Liver (tissue), 10 donors: ENCODE results near the gene RASGRF2. TPM values are rescaled to one million over a fixed set of nuclear protein-coding genes. Genes with fewer than 3 reads are reported as not detected.
"Not testable (repeated sequence)": the region's sequence is repeated elsewhere in the genome, so short reads cannot be mapped to it uniquely, and the experiment has no call there.

Experiments used
- DNase-seq: peaks from one replicate; pipeline ENCODE4 v3.0.0-alpha.2; 2017; ENCODE audit warnings: low spot score
- H3K27ac ChIP-seq, 2 donors: one replicate each; pipeline ENCODE4 v1.7.0; 2013; ENCODE audit warnings: inconsistent platforms in 2 of 2, low read length in 2 of 2, control low read depth in 1 of 2, low read depth in 1 of 2, mild to moderate bottlenecking in 1 of 2
- H3K27me3 ChIP-seq, 4 donors: one replicate each; pipeline versions ENCODE4 v1.6.1 to v1.7.0; 2013; ENCODE audit warnings: low read length in 3 of 4, inconsistent platforms in 1 of 4, mild to moderate bottlenecking in 1 of 4, moderate library complexity in 1 of 4; ENCODE audit not compliant: control insufficient read depth in 4 of 4, insufficient read depth in 4 of 4
- H3K36me3 ChIP-seq, 4 donors: one replicate each; pipeline versions ENCODE4 v1.6.1 to v1.7.0; 2013; ENCODE audit warnings: low read length in 3 of 4, mild to moderate bottlenecking in 3 of 4, low read depth in 1 of 4, moderate library complexity in 1 of 4; ENCODE audit not compliant: control insufficient read depth in 4 of 4, insufficient read depth in 3 of 4
- H3K4me1 ChIP-seq, 4 donors: one replicate each; pipeline versions ENCODE4 v1.6.1 to v1.7.0; 2013; ENCODE audit warnings: low read length in 3 of 4, mild to moderate bottlenecking in 3 of 4, moderate library complexity in 1 of 4; ENCODE audit not compliant: control insufficient read depth in 4 of 4, insufficient read depth in 4 of 4
- H3K4me3 ChIP-seq, 3 donors: one replicate each; pipeline versions ENCODE4 v1.6.1 to v1.7.0; 2013; ENCODE audit warnings: low read length in 3 of 3, control low read depth in 1 of 3, low read depth in 1 of 3, mild to moderate bottlenecking in 1 of 3
- H3K9ac ChIP-seq, 2 donors: one replicate each; pipeline ENCODE4 v1.7.0; 2013; ENCODE audit warnings: low read length in 2 of 2, mild to moderate bottlenecking in 2 of 2, moderate library complexity in 2 of 2, control low read depth in 1 of 2, low read depth in 1 of 2
- H3K9me3 ChIP-seq, 4 donors: one replicate each; pipeline versions ENCODE4 v1.6.1 to v1.7.0; 2013; ENCODE audit warnings: low read length in 3 of 4; ENCODE audit not compliant: control insufficient read depth in 4 of 4
- FOXA1 ChIP-seq: IDR thresholded peaks from 2 replicates; pipeline ENCODE4 v1.6.1; 2016; ENCODE audit warnings: antibody characterized with exemption
- ZBTB33 ChIP-seq: IDR thresholded peaks from 2 replicates; pipeline ENCODE4 v1.6.1; 2016; ENCODE audit warnings: antibody characterized with exemption
- WGBS: extraction: QIAGEN DNeasy Blood & Tissue Kit; methylation state at CpG from one replicate; pipeline ENCODE4 v1.1.7; 2013; 5-methylcytosine and 5-hydroxymethylcytosine counted together
- polyA plus RNA-seq, 2 donors: library from polyadenylated mRNA; stranded (reverse) in 1 of 2; unstranded in 1 of 2; fragments of 200-250 nt in 1 of 2; fragments of >200 nt in 1 of 2; fragmentation: Nextera tagmentation in 1 of 2; extraction: Ambion mirVana in 1 of 2; gene quantifications; one replicate each; pipeline versions ENCODE4 v1.2.1 to v1.2.3, GENCODE V29; 2013 to 2015
- small RNA-seq: library from RNA; depleted of rRNA; stranded (forward); fragments of <200 nt; gene quantifications from one replicate; pipeline ENCODE3, GENCODE V24; 2014
- total RNA-seq, 2 donors: library from RNA; depleted of rRNA; stranded (reverse); fragments of >200 nt; gene quantifications; one replicate each; pipeline ENCODE4 v1.2.3, GENCODE V29; 2014
- donor health status: healthy.
- donor health status: healthy.
- donor health status: healthy.
- donor health status: healthy.
- donor health status: healthy.

Gene RASGRF2
- total and polyA plus RNA-seq, 4 donors = 0.12 to 3.3 (median 0.23) TPM

DNA sequence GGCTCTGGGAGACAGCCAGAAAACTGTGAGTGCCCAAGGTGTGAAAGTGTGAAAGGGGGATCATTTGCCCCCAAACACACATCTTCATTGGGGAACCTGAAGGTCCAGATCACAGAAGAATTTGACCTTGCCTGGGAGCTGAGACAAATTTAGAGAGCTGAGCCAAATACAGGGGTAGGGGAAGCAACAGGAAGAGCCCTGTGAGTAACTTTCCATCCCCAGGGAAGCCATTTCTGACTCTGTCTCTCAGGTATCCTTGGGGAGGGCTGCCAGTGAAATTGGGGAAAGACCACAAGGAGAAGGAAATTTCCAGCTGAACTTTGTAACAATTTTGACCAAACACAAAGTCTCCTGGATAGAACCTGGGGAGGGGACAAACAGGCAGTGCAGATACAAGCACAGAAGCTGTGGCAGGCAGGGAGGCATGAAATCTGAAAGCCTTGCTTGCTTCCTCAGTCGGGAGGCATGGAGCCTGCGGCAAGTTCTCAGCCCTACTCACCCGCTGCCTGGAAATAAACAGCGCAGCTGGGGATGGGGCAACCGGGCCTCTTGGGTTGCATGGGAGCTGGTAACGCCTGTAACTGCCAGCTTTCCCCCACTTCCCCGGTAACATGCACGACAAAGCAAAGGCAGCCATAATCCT lies 309.7 kb downstream of the RASGRF2 start:
- peaks cover 0 to 3% (median 0%) of the 10 kb centered on the region in 4 donors for H3K36me3 ChIP-seq
- DNase-seq = no peak
- no peak for TF ChIP-seq FOXA1
- TF ChIP-seq ZBTB33 = no peak
- H3K27me3 ChIP-seq = no peaks in the 10 kb centered on the region
- H3K9me3 ChIP-seq = no peaks in the 10 kb centered on the region
- no peak overlapping the region for H3K9ac ChIP-seq
- 95% methylated on average over 8 of the region's 8 CpGs for WGBS
- no peak overlapping the region for H3K4me3 ChIP-seq
- H3K27ac ChIP-seq = no peak overlapping the region
- no peaks in the 10 kb centered on the region for H3K4me1 ChIP-seq

GRCh38 chr5:81270394-81271027 lies 310.3 kb downstream of the RASGRF2 start:
- H3K9ac ChIP-seq, H3K27ac ChIP-seq, H3K27me3 ChIP-seq, H3K9me3 ChIP-seq, H3K36me3 ChIP-seq, H3K4me1 ChIP-seq, DNase-seq, H3K4me3 ChIP-seq: not testable (repeated sequence)
- 95% methylated on average over 2 of the region's 2 CpGs for WGBS

Small RNA genes within 50 kb of the gene (small RNA-seq; reads per million reads assigned to genes)
- not detected for gene AC026436.1
